K562 (cell line): ENCODE results near the gene TMEM86B. TPM values are rescaled to one million over a fixed set of nuclear protein-coding genes. Genes with fewer than 3 reads are reported as not detected.

Experiments used
- CTBP1 ChIP-seq: fragments of 450-650 bp; IDR thresholded peaks from 2 replicates; pipeline ENCODE4 v1.6.1; 2016; ENCODE audit warnings: borderline replicate concordance
- FOXM1 ChIP-seq, 2 experiments: fragments of 450-650 bp in 1 of 2; sonication (generic) in 1 of 2; formaldehyde crosslinking in 1 of 2; IDR thresholded peaks; 2 replicates each; pipeline versions ENCODE4 v1.6.1 to v1.9.0; 2017 to 2022; ENCODE audit warnings: low read depth in 2 of 2, mild to moderate bottlenecking in 2 of 2, missing genetic modification reagents in 1 of 2, moderate library complexity in 1 of 2
- HLTF ChIP-seq: fragments of 450-650 bp; IDR thresholded peaks from 2 replicates; pipeline ENCODE4 v1.6.1; 2016
- HMG20B ChIP-seq: fragments of 250-450 bp; sonication (Bioruptor Pico); IDR thresholded peaks from 2 replicates; pipeline ENCODE4 v1.5.0; 2021; ENCODE audit warnings: mild to moderate bottlenecking
- LEF1 ChIP-seq: fragments of 450-650 bp; IDR thresholded peaks from 2 replicates; pipeline ENCODE4 v1.6.1; 2016; ENCODE audit warnings: mild to moderate bottlenecking
- MYC ChIP-seq, 2 experiments: fragments of 250-450 bp in 1 of 2; sonication (Bioruptor Pico) in 1 of 2; IDR thresholded peaks; 2 replicates each; pipeline versions ENCODE4 v1.5.1 to v1.6.1; 2012 to 2021; ENCODE audit warnings: low read depth in 2 of 2, borderline replicate concordance in 1 of 2, improper control_type of control experiment in 1 of 2, low read length in 1 of 2, mild to moderate bottlenecking in 1 of 2, moderate library complexity in 1 of 2
- MYNN ChIP-seq, 2 experiments: sonication (generic); formaldehyde crosslinking in 1 of 2; IDR thresholded peaks; 2 replicates each; pipeline versions ENCODE4 v1.5.0 to v1.6.1; 2016 to 2020; ENCODE audit warnings: antibody characterized with exemption in 1 of 2, missing genetic modification reagents in 1 of 2
- NFATC3 ChIP-seq: fragments of 450-650 bp; IDR thresholded peaks from 2 replicates; pipeline ENCODE4 v1.6.1; 2017; ENCODE audit warnings: mild to moderate bottlenecking
- PPARD ChIP-seq: fragments of 250-450 bp; sonication (Bioruptor Pico); IDR thresholded peaks from 2 replicates; pipeline ENCODE4 v1.8.0; 2022; ENCODE audit warnings: inconsistent platforms, mild to moderate bottlenecking, moderate library complexity
- RBM22 ChIP-seq: fragments of 200-400 bp; formaldehyde crosslinking; IDR thresholded peaks from 2 replicates; pipeline ENCODE4 v1.6.1; 2018; ENCODE audit warnings: low read length, low read depth; ENCODE audit not compliant: poor library complexity, severe bottlenecking
- RBM39 ChIP-seq: fragments of 200-400 bp; formaldehyde crosslinking; optimal IDR thresholded peaks from 2 replicates; pipeline ENCODE3; 2018; ENCODE audit warnings: low read depth, low read length
- TOE1 ChIP-seq, 2 experiments: fragments of 450-650 bp in 1 of 2; sonication (generic) in 1 of 2; formaldehyde crosslinking in 1 of 2; IDR thresholded peaks; 2 replicates each; pipeline versions ENCODE4 v1.7.1 to v1.8.0; 2016 to 2022; ENCODE audit warnings: borderline replicate concordance in 2 of 2, mild to moderate bottlenecking in 2 of 2, antibody characterized with exemption in 1 of 2, inconsistent platforms in 1 of 2, low read depth in 1 of 2, missing genetic modification reagents in 1 of 2, moderate library complexity in 1 of 2
- ZC3H11A ChIP-seq: IDR thresholded peaks from 2 replicates; pipeline ENCODE4 v1.6.1; 2012; ENCODE audit warnings: low read depth, low read length, improper control_type of control experiment
- polyA plus RNA-seq, 8 experiments: library from polyadenylated mRNA; depleted of rRNA in 4 of 8; stranded (reverse) in 5 of 8; unstranded in 3 of 8; fragments of >200 nt; fragmentation: Nextera tagmentation in 2 of 8; fragmentation: Illumina TruSeq in 1 of 8; extraction: Ambion mirVana in 2 of 8; extraction: Trizol in 1 of 8; gene quantifications; 2 replicates each; pipeline versions ENCODE4 v1.2.1 to v1.2.3, GENCODE V29; 2011 to 2014; ENCODE audit warnings: inconsistent platforms in 1 of 8, missing spikeins in 1 of 8
- total RNA-seq, 7 experiments: library from RNA; depleted of rRNA in 6 of 7; stranded (reverse); fragments of >200 nt in 6 of 7; fragmentation: Illumina TruSeq in 2 of 7; extraction: Trizol in 2 of 7; gene quantifications; 2 replicates each; pipeline versions ENCODE4 v1.2.1 to v1.2.3, GENCODE V29; 2011 to 2021; ENCODE audit warnings: low replicate concordance in 1 of 7
- TF ChIP-seq, protein P1 (sequence below), 2 experiments: fragments of 450-650 bp in 1 of 2; sonication (generic) in 1 of 2; formaldehyde crosslinking in 1 of 2; IDR thresholded peaks; 2 replicates each; pipeline versions ENCODE4 v1.7.1 to v1.9.0; 2016 to 2022; ENCODE audit warnings: inconsistent platforms in 1 of 2, mild to moderate bottlenecking in 1 of 2, missing genetic modification reagents in 1 of 2
- TF ChIP-seq, protein P2 (sequence below): fragments of 250-450 bp; sonication (Bioruptor Pico); IDR thresholded peaks from 2 replicates; pipeline ENCODE4 v1.4.0; 2020; ENCODE audit warnings: mild to moderate bottlenecking, moderate library complexity

The TMEM86B gene
- total and polyA plus RNA-seq, 9 of the 15 experiments (the other 6 are each of a cell fraction or from before 2014, with no cell fraction given), result 0.28 to 7.9 (median 2.1) TPM

DNA sequence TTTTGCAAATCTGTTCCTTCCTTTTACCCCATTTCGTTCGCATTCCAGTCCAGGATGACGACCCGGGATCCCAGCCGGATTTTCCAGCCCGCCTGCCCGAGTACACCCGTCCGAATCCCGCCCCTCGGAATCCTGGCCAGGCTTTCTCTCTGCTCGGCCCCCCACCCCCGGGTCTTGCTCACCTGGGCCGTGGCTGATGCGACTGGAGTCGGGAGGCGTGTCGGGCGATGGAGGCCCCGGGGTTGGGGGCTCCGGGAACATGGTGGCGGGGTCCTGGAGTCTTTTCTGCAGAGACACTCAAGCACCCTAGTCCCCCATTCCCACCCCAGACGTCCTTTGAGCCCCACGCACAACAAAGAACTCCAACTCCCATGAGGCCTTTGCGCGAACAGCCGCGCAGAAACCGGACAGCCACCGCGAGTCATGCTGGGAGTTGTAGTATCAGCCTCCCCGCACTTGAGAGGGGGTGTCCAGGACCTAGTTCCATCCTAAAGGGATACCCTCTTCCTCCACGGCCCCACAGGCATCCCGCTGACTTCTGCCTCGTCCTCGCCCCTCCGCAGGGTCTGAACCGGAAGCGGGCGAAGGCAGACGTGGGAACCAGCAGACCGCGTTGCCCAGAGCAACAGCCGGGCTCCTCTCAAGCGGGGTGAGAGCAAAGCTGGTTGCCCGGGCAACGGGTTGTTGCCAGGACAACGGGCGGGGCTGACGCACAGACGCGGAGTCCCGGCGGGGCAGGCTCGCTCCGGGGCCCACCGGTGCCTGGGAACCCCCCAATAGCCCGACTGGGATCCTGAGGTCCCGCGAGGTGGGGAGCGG lies 49.6 kb downstream of the TMEM86B start (continued):
- TF ChIP-seq, protein P1, sequence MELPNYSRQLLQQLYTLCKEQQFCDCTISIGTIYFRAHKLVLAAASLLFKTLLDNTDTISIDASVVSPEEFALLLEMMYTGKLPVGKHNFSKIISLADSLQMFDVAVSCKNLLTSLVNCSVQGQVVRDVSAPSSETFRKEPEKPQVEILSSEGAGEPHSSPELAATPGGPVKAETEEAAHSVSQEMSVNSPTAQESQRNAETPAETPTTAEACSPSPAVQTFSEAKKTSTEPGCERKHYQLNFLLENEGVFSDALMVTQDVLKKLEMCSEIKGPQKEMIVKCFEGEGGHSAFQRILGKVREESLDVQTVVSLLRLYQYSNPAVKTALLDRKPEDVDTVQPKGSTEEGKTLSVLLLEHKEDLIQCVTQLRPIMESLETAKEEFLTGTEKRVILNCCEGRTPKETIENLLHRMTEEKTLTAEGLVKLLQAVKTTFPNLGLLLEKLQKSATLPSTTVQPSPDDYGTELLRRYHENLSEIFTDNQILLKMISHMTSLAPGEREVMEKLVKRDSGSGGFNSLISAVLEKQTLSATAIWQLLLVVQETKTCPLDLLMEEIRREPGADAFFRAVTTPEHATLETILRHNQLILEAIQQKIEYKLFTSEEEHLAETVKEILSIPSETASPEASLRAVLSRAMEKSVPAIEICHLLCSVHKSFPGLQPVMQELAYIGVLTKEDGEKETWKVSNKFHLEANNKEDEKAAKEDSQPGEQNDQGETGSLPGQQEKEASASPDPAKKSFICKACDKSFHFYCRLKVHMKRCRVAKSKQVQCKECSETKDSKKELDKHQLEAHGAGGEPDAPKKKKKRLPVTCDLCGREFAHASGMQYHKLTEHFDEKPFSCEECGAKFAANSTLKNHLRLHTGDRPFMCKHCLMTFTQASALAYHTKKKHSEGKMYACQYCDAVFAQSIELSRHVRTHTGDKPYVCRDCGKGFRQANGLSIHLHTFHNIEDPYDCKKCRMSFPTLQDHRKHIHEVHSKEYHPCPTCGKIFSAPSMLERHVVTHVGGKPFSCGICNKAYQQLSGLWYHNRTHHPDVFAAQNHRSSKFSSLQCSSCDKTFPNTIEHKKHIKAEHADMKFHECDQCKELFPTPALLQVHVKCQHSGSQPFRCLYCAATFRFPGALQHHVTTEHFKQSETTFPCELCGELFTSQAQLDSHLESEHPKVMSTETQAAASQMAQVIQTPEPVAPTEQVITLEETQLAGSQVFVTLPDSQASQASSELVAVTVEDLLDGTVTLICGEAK (IDR thresholded peaks at IDR 0.05), result peak; percentile 73
- TF ChIP-seq, protein P1 (CRISPR knock-in tag; IDR thresholded peaks at IDR 0.05), result no peak
- TF ChIP-seq TOE1 (IDR thresholded peaks at IDR 0.05; ENCODE audit: borderline replicate concordance) (peak; percentile 91), TOE1 (CRISPR knock-in tag; IDR thresholded peaks at IDR 0.05; ENCODE audit: borderline replicate concordance, low read depth) (no peak), ZC3H11A (0 out of 2 replicates have a peak, but pooled peaks have one; percentile 28), RBM22 (peak; percentile 100), CTBP1 (peak; percentile 40; the same call in 1 of the 2 replicates), NFATC3 (no peak), HLTF (no peak), RBM39 (peak; percentile 13), MYNN (IDR thresholded peaks at IDR 0.05) (peak; percentile 100), MYNN (CRISPR knock-in tag; IDR thresholded peaks at IDR 0.05) (peak; percentile 93), FOXM1 (IDR thresholded peaks at IDR 0.05; ENCODE audit: low read depth) (peak; percentile 74), FOXM1 (CRISPR knock-in tag; IDR thresholded peaks at IDR 0.05; ENCODE audit: low read depth) (0 out of 2 replicates have a peak, but pooled peaks have one; percentile 64), HMG20B (CRISPR knock-in tag) (no peak), PPARD (CRISPR knock-in tag) (no peak), LEF1 (no peak), MYC (IDR thresholded peaks at IDR 0.05; ENCODE audit: low read depth, low read length) (no peak), MYC (CRISPR knock-in tag; IDR thresholded peaks at IDR 0.05; ENCODE audit: borderline replicate concordance, low read depth) (0 out of 2 replicates have a peak, but pooled peaks have one; percentile 35)
- TF ChIP-seq, protein P2, sequence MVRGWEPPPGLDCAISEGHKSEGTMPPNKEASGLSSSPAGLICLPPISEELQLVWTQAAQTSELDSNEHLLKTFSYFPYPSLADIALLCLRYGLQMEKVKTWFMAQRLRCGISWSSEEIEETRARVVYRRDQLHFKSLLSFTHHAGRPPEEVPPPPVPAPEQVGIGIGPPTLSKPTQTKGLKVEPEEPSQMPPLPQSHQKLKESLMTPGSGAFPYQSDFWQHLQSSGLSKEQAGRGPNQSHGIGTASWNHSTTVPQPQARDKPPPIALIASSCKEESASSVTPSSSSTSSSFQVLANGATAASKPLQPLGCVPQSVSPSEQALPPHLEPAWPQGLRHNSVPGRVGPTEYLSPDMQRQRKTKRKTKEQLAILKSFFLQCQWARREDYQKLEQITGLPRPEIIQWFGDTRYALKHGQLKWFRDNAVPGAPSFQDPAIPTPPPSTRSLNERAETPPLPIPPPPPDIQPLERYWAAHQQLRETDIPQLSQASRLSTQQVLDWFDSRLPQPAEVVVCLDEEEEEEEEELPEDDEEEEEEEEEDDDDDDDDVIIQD (CRISPR knock-in tag), result no peak
